Right hindlimb (tissue), 1 donor: ENCODE data around the gene SLC35F3.
"Not testable (repeated sequence)": the region's sequence is repeated elsewhere in the genome, so short reads cannot be mapped to it uniquely, and the experiment has no call there.

Source experiments
- DNase-seq: peaks from one replicate; pipeline ENCODE4 v3.0.0-alpha.2; 2018

SLC35F3 gene

GRCh38 chr1:234206651-234207284, 302.3 kb downstream of the SLC35F3 start:
- no peak for DNase-seq

DNA sequence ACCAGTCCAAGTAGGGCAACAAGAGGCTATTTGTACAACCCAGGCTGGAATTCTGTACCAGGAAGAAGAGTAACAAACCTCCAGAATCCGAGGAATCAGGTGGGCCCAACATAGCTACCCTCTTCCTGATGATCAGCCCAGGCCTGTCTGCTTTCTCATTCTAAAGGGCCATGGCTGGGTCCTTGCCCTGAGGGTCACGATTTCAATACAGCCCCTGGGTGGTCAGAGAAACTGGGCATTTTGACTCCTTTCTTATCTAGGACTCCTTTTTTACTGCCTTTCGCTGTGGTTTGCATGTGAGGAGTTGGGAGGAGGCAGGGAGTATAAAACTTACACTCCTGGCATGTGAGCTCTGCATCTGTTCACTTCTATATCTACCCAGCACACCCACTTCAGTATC, 303.9 kb downstream of the SLC35F3 start:
- DNase-seq: no peak

GRCh38 chr1:234208791-234209190, 304.3 kb downstream of the SLC35F3 start:
- no peak for DNase-seq

- not testable (repeated sequence) for DNase-seq
These were observed 306.0 kb downstream of the SLC35F3 start for GRCh38 chr1:234210429-234210828.

DNA sequence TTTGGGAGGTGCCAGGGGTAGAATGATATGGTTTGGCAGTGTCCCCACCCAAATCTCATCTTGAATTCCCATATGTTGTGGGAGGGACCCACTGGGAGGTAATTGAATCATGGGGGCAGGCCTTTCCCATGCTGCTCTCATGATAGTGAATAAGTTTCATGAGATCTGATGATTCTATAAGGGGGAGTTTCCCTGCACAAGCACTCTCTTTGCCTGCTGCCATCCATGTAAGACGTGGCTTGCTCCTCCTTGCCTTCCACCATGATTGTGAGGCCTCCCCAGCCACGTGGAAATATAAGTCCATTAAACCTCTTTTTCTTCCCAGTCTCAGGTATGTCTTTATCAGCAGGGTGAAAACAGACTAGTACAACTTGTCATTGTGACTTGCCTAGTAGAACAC, 307.4 kb downstream of the SLC35F3 start:
- not testable (repeated sequence) for DNase-seq

DNA sequence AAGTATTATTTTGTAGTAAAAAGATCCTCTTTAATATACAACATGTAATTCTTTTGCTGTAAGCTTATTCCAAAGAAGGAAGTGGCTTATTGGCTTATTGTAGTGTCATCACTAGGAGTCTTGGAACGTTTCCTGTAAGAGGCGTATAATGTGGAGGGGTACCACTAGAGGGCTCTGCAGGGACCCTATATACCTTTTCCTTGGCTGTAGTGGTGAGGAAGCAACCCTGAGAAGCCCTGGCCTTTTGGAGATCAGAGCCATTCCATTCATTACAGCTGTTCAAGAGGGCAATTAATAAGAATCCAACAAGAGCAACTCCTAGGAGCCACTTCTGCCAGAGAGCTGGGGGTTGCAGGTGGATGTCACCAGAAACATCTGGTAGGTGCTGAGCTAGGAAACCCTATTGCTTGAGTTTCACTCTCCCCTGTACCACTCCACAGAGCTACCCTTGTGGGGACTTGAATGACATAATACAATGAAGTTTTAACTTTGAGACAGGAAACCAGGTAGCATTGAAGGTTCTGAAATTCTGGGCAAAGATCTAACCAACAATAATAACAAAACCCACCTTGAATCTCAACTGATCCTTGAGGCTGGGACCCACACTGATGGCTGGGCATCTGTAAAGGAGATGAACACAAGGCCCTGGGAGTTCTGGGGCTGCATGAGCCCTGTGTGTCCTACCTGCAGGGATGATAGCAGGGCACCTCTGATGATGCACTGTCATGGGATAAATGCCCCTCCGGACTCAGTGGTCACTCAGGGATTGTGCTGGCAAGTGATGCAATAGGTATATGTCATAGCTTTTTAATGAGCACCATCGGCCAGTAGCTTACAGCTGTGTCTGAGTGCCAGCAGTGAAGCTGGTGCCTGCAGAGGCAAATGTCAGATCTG, 308.5 kb downstream of the SLC35F3 start:
- DNase-seq: no peak

DNA sequence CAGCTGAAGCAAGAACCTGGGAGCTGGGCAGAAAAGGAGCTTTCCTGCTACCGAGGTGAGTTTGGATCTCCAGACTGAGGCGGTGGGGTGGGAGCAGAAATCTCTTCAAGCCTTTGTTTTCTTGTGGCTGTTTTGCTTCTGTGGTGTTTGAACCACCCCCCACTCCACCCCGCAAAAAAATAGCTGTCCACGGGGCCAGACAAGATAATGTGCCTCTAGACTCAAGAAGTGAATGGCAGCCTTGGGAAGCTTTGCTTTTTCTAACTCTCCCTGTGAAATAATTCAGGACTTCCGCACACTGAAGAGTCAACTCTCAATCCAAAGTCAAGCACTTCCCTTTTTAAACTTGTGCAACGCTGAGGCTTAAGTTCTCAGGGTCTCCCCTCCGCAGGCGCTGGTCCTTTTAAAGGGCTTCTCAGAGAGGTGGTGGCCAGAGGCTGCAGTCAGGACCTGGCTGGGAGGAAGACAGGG, 309.2 kb downstream of the SLC35F3 start:
- DNase-seq: no peak

DNA sequence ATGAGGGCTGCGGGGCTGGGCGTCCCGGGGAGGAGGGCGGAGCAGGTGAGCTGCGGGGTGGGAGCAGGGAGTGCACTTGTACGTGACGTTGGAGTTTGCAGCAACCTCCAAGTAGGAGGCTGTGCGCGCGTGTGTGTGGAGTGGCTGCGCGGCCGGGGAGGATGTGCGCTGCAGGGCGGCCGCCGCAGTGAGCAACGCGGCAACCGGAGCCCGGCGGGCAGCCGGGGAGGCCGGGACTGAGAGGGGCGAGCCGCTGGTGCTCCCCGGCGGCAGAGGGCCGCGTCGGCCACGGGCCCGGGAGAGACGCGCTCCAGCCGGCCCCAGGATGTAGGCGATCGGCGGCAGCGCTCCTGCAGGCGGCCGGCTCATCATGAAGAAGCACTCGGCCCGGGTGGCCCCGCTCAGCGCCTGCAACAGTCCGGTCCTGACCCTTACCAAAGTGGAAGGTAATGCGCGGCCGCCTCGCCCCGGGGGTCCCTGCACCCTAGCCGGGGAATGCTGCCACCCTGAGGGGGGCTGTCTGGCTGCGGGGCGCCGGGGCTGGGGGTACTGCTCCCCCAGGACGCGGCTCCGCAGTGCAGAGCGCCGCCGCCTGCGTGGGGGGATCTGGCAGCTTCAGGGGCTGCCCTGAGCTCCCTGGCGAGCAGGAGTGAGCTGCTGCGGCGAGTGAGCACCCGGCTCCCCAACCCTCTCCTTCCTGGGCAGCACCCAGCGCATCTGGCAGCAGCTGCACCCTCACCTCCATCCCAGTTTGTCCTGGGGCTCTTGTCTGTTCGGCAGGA, 309.8 kb downstream of the SLC35F3 start:
- peak; percentile 46 for DNase-seq

DNA sequence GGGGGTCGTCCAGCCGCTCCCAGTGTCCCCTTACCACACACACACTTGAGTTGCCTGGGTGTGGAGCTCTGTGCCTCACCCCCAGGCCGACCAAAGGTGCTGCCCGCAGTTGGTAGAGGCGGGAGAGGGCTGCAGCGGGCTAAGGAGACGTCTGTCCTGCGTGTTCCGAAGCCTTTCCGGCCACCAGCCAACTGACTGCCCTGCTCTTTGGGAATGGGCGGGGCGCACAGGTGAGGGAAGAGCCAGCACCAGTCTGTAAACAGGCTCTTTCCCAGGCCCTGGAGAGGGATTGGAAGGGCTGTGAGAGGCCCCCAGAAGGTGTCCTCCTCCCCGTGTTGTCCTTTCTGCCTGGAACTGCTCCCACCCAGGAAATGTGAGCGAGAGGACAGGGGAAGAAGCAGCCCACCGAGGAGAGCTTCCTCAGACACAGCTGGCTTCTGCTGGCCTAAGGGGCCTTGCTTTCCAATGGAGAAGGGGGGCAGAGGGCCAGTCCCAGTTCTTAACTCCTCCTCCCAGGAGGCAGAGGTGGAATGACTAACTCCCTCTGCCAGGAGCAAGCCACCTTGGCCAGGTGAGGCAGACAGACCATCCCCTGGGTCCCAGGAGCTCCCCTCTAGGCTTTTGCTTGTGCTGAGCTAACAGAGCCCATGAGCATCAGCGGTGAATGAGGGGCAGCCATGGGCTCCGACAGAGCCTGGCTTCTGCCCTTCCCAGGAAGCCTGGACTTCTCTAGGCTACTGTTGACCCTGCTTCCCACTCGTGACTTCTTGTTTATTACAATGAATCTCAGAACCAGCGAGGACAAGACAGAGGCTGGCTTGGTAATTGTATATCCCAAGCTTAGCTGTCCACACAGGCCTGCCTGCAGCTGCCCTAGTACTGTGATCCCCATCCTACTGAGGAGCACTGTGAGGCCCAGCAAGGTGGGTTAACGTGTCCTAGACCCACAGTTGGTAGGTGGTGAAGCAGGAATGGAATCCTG, 310.7 kb downstream of the SLC35F3 start:
- DNase-seq: no peak

- DNase-seq: no peak
These were observed 311.7 kb downstream of the SLC35F3 start for GRCh38 chr1:234216116-234216703.

DNA sequence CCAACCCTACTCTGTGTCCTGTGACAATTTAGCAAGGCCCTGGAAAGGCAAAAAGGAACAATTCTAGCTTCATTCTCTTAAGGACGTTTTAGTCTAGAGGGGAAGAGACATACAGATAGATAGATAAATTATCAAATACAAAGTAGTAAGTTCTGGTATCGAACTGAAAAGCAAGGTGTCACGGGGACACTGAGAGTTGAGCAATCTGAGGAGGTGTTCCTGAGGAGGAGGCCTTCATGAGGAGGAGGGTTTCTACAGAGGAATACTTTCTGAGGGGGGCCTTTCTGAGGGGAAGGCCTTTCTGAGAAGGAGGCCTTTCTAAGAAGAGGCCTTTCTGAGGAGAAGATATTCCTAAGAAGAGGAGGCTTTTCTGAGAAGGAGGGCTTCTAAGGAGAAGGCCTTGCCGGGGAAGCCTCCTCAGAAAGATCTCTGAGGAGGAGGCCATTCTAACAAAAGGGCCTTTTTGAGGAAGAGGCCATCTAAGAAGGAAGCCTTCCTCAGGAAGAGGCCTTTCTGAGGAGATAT, 312.9 kb downstream of the SLC35F3 start:
- no peak for DNase-seq

- DNase-seq: no peak
These were observed 313.6 kb downstream of the SLC35F3 start for GRCh38 chr1:234218078-234218477.

- DNase-seq: no peak
These were observed 315.2 kb downstream of the SLC35F3 start for GRCh38 chr1:234219711-234220110.

DNA sequence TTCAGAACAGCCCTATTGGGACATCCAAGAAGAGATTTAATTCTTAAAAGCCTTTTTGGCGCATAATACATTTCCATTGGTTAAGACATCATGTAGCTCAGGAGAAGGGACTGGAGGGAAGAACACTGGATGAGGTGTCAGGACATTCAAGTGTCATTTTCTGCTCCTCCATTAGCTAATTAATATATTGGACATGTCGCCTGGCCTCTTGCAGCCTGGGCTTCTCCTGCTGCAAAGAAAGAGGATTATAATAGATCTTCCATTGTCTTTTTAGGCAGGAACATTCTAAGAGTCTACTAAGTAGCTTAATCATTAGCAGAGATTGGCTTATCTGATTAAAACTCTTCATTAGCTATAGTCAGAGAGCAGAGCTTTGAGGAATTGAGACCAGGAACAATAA, 317.1 kb downstream of the SLC35F3 start:
- no peak for DNase-seq

DNA sequence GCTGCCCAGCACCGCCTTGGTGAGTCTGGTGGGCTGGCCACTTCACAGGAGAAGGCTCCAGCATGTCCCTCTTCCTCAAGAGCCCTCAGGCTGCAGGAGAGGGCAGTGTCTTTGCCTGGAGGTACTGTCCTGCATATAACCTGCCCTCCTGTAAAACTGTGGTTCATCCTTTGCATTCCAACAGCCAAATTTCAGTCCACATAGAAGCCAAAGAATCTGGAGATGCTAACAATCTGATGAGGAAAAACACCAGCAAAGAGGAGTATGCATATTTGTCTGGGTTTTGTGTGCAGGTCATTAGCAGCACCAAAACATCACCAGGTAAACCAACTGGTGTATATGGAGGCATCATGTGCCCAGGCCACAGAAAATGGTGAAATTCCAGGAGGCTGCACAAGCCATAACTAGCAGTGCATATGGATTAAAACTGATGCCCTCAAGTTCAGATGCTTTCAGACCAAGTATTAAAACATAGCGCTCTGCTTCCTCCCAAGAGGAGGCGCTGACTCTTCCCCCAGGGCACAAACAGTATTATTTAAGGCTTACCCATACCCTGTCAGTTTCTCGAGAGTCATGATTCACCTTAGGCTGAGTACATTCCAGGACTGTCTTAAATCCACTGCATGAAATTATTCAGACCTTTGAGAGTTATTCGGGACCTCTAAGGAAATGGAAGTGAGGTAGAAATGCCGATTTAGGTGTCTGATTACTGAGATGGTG, 318.2 kb downstream of the SLC35F3 start:
- no peak for DNase-seq

DNA sequence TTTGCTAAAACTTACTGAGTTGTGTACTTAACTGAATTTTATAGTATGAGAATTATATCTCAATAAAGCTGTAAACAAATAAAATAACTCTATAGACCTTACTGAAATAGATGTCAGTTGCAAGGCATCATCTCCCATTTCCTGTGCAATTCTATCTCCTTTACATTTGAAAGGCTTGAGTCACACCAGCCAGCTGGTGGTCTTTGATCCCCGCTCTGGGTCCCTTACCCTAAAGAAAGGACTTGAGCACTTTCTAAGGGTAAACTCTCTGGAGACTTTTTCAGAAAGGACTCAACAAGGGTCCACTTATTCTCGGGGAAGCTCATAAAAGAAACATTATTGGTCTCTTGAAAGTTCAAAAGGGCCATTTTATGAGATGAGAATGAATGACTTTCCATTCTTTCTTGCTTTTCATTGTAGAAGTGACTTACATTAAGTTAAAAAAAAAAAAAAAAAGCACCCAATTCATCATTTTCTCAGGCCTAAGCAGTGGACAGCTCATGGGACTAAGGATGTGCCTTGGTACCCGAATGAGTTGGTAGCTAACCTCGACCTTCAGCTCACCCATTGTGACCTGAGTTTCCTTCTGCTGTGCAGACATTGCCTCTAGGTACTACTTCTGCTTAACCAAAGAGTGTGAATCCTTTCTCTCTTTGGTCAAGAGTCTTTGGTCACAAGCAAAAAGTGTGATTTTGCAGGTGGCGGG, 321.8 kb downstream of the SLC35F3 start:
- DNase-seq: no peak

DNA sequence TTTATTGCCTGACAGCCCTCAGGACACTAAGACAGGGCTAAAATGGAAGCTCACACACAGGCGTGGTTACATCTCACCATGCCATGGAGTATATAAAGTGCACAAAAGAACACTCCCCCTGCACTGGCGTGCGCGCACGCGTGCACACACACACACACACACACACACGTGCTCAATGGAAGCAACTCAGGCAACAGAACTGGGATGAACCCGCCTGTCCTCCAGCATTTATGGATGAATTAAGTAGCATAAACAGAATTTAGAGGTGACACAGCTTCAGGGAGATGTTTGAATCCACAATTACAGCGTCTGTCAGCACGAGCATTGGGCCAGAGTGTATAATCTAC, 322.3 kb downstream of the SLC35F3 start:
- DNase-seq: no peak

DNA sequence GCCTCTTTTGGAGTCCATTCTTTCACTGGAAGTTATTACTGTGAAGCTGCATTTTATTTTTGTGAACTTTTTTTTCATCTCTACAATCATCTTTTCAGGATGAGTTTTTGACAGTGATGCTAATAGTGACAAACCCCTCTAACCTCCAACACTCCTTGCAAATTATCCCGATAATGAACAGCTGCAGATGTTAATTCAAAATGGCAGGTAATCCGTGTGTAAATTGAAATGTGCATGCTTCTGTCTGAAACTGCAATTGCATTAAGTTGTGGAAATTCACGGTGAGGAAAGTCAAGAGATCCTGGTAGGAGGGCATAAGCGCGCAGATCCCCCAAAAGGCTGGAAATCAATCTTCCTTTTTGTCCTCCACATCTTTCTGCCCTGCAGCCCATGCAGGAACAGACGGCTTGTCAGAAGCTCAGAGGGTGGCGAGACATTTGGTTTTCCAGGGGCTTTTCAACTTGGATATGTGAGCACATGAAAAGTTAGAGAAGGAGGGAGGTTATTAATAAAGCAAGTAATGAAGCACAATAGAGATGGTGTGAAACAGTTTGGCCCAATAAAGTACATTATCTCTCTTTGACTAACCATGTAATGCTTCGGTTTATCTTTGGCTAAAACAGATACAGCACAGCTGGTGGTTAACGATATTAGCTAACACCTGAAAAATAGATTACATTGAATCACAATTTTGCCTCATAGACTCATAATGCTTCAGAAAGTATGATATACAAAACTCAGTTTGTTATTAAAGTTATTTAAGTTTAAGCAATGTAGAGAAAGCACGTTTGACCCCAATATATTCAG, 325.3 kb downstream of the SLC35F3 start:
- DNase-seq: no peak

- no peak for DNase-seq
These were observed 326.0 kb downstream of the SLC35F3 start for GRCh38 chr1:234230414-234230862.
